Neuronal stem cell (in vitro differentiated cells): ENCODE results near the gene KCNIP4.
A peak's percentile ranks its signal among the peaks of the same experiment; 100 is the strongest.

ENCODE experiments used
- DNase-seq: peaks from one replicate; pipeline ENCODE4 v3.0.0-alpha.2; 2013; ENCODE audit warnings: low spot score
- H2AFZ ChIP-seq: one replicate; pipeline ENCODE4 v1.6.1; 2013; ENCODE audit warnings: mild to moderate bottlenecking, low read length, inconsistent platforms
- H2AK5ac ChIP-seq: 2 replicates; pipeline ENCODE4 v1.6.1; 2013; ENCODE audit warnings: low read depth, mild to moderate bottlenecking, inconsistent platforms, low read length, moderate library complexity, mixed read lengths
- H2BK120ac ChIP-seq: 2 replicates; pipeline ENCODE4 v1.6.1; 2013; ENCODE audit warnings: low read depth, mild to moderate bottlenecking, inconsistent platforms, low read length, moderate library complexity, mixed read lengths
- H2BK12ac ChIP-seq: one replicate; pipeline ENCODE4 v1.6.1; 2013; ENCODE audit warnings: low read length, inconsistent platforms
- H2BK15ac ChIP-seq: 2 replicates; pipeline ENCODE4 v1.6.1; 2013; ENCODE audit warnings: mild to moderate bottlenecking, low read length, inconsistent platforms, mixed read lengths
- H2BK5ac ChIP-seq: one replicate; pipeline ENCODE4 v1.6.1; 2013; ENCODE audit warnings: inconsistent platforms, mild to moderate bottlenecking, low read length, moderate library complexity
- H3K14ac ChIP-seq: one replicate; pipeline ENCODE4 v1.6.1; 2013; ENCODE audit warnings: low read length, inconsistent platforms
- H3K18ac ChIP-seq: 2 replicates; pipeline ENCODE4 v1.6.1; 2013; ENCODE audit warnings: low read length, inconsistent platforms
- H3K23ac ChIP-seq: 2 replicates; pipeline ENCODE4 v1.6.1; 2013; ENCODE audit warnings: low read depth, mild to moderate bottlenecking, mixed read lengths, low read length, inconsistent platforms; ENCODE audit not compliant: poor library complexity
- H3K27ac ChIP-seq: replicated peaks from 3 replicates; pipeline ENCODE4 v1.5.1; 2013; ENCODE audit warnings: low read length, inconsistent platforms
- H3K27me3 ChIP-seq, 3 experiments: 2 replicates each; pipeline ENCODE4 v1.6.1; 2013; ENCODE audit warnings: low read length in 3 of 3, mild to moderate bottlenecking in 2 of 3, inconsistent platforms in 1 of 3, low read depth in 1 of 3, mixed read lengths in 1 of 3, moderate library complexity in 1 of 3; ENCODE audit not compliant: control insufficient read depth in 3 of 3, insufficient read depth in 3 of 3
- H3K36me3 ChIP-seq, 2 donors: replicated peaks in 1 of 2; 2 replicates each; pipeline ENCODE4 v1.6.1; 2013; ENCODE audit warnings: low read length in 2 of 2; ENCODE audit not compliant: control insufficient read depth in 2 of 2, insufficient read depth in 2 of 2
- H3K4ac ChIP-seq: 2 replicates; pipeline ENCODE4 v1.6.1; 2013; ENCODE audit warnings: inconsistent platforms, mild to moderate bottlenecking, low read length, moderate library complexity
- H3K4me1 ChIP-seq, 2 donors: 1 replicate in 1 of 2; 2 replicates in 1 of 2; pipeline ENCODE4 v1.6.1; 2013; ENCODE audit warnings: low read length in 2 of 2, low read depth in 1 of 2; ENCODE audit not compliant: control insufficient read depth in 2 of 2, insufficient read depth in 1 of 2
- H3K4me2 ChIP-seq: one replicate; pipeline ENCODE4 v1.6.1; 2013; ENCODE audit warnings: mild to moderate bottlenecking, low read length, inconsistent platforms; ENCODE audit not compliant: insufficient read depth, poor library complexity, severe bottlenecking
- H3K4me3 ChIP-seq, 2 donors: 2 replicates each; pipeline ENCODE4 v1.5.1; 2013; ENCODE audit warnings: low read length in 2 of 2, mild to moderate bottlenecking in 2 of 2, inconsistent platforms in 1 of 2, moderate library complexity in 1 of 2
- H3K79me1 ChIP-seq: one replicate; pipeline ENCODE4 v1.6.1; 2013; ENCODE audit warnings: low read depth, mild to moderate bottlenecking, inconsistent platforms, low read length, moderate library complexity
- H3K9ac ChIP-seq: one replicate; pipeline ENCODE4 v1.6.1; 2013; ENCODE audit warnings: mild to moderate bottlenecking, low read depth, low read length, inconsistent platforms; ENCODE audit not compliant: poor library complexity
- H3K9me3 ChIP-seq, 2 donors: replicated peaks in 1 of 2; 2 replicates each; pipeline versions ENCODE3 to v1.6.1; 2013; ENCODE audit warnings: low read length in 2 of 2, mild to moderate bottlenecking in 2 of 2, inconsistent platforms in 1 of 2, low read depth in 1 of 2, mixed read lengths in 1 of 2, moderate library complexity in 1 of 2; ENCODE audit not compliant: control insufficient read depth in 2 of 2, insufficient read depth in 1 of 2
- H4K8ac ChIP-seq: one replicate; pipeline ENCODE4 v1.6.1; 2013; ENCODE audit warnings: low read depth, mild to moderate bottlenecking, inconsistent platforms, low read length, moderate library complexity
- H4K91ac ChIP-seq: one replicate; pipeline ENCODE4 v1.6.1; 2013; ENCODE audit warnings: low read length, low read depth, mild to moderate bottlenecking, inconsistent platforms; ENCODE audit not compliant: poor library complexity
- WGBS, 2 donors: extraction: QIAGEN DNeasy Blood & Tissue Kit; methylation state at CpG; one replicate each; pipeline ENCODE4 v1.1.7; 2013; ENCODE audit warnings: missing lambda C conversion rate in 2 of 2, mixed read lengths in 1 of 2; ENCODE audit not compliant: insufficient read length in 2 of 2, insufficient replicate concordance in 1 of 2; ENCODE audit errors: extremely low coverage in 2 of 2; 5-methylcytosine and 5-hydroxymethylcytosine counted together

Gene KCNIP4

DNA sequence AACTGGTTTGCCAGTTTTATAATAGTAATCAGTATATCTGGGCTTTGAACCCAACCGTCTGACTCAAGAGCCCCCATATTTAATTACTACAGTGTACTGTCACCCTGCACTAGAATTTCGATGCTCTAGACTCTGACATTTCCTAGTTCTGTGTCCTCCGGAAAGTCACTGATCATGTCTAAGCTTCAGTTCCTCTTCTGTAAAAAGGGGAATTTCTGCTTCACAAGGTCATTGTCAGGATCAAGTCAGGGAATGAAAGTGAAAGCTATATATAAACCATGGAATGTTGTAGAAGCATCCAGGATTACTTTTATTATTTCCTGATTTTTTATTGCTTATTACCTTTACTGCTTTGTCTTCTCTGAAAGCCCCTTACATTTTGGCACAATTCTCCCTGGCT is 4.0 kb upstream of the KCNIP4 start:
- Histone ChIP-seq H3K9ac (no peak overlapping the region), H3K9me3 (peaks cover 0 to 3% of the 10 kb centered on the region in 2 donors), H3K4ac (no peak overlapping the region), H3K4me2 (no peak overlapping the region), H2BK120ac (no peak overlapping the region), H3K27me3 (peaks cover 0 to 30% (median 15%) of the 10 kb centered on the region in 3 experiments), H3K23ac (no peak overlapping the region), H3K14ac (no peak overlapping the region), H3K27ac (no peak overlapping the region), H2BK15ac (no peak overlapping the region), H3K4me3 (no peak overlapping the region), H3K18ac (no peak overlapping the region), H2BK5ac (no peak overlapping the region), H2AK5ac (no peak overlapping the region), H2AFZ (no peak overlapping the region), H3K4me1 (no peaks in the 10 kb centered on the region), H3K79me1 (no peaks in the 10 kb centered on the region), H4K8ac (no peak overlapping the region), H3K36me3 (no peaks in the 10 kb centered on the region), H4K91ac (no peak overlapping the region), H2BK12ac (no peak overlapping the region)
- DNase-seq: no peak
- WGBS, 2 donors: no CpG with 5 or more reads among the region's 3 CpGs

DNA sequence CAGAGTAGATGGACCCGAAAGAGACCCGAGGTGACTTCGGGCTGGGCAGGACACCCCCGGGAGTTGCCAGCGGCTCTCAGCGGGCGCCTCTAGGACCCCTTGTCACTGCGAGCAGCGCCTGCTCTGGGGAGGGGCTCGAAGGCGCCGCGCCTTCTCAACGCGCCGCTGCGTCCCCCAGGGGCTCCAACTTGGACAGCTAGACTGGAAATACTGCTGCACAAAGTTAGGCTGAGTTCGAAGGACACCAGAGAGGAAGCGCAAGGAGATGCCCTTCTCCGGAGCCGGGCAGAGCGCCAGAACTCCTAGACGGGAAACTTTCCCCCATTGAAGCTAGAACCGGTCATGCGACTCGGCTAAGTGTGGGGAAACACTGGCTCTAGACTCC is 493 bp upstream of the KCNIP4 start:
- H3K18ac ChIP-seq: peak overlapping the region; percentile 15
- peak overlapping the region; percentile 22 to 80 for H3K4me3 ChIP-seq
- H3K4ac ChIP-seq: no peak overlapping the region
- H3K9ac ChIP-seq: peak overlapping the region; percentile 50
- no peak overlapping the region for H2BK120ac ChIP-seq
- peak; percentile 14 for DNase-seq
- H3K14ac ChIP-seq: no peak overlapping the region
- H3K36me3 ChIP-seq: no peaks in the 10 kb centered on the region
- no peaks in the 10 kb centered on the region for H3K9me3 ChIP-seq
- no peak overlapping the region for H4K8ac ChIP-seq
- H3K27me3 ChIP-seq: peaks cover 0 to 44% (median 24%) of the 10 kb centered on the region in 3 experiments
- no peak overlapping the region for H2BK5ac ChIP-seq
- no peak overlapping the region for H2AK5ac ChIP-seq
- H3K79me1 ChIP-seq: no peaks in the 10 kb centered on the region
- WGBS, 2 donors: no CpG with 5 or more reads among the region's 26 CpGs
- H3K27ac ChIP-seq: no peak overlapping the region
- H4K91ac ChIP-seq: no peak overlapping the region
- H2BK12ac ChIP-seq: no peak overlapping the region
- no peaks in the 10 kb centered on the region for H3K4me1 ChIP-seq
- H3K23ac ChIP-seq: no peak overlapping the region
- peak overlapping the region; percentile 97 for H2AFZ ChIP-seq
- peak overlapping the region; percentile 54 for H3K4me2 ChIP-seq
- H2BK15ac ChIP-seq: no peak overlapping the region

DNA sequence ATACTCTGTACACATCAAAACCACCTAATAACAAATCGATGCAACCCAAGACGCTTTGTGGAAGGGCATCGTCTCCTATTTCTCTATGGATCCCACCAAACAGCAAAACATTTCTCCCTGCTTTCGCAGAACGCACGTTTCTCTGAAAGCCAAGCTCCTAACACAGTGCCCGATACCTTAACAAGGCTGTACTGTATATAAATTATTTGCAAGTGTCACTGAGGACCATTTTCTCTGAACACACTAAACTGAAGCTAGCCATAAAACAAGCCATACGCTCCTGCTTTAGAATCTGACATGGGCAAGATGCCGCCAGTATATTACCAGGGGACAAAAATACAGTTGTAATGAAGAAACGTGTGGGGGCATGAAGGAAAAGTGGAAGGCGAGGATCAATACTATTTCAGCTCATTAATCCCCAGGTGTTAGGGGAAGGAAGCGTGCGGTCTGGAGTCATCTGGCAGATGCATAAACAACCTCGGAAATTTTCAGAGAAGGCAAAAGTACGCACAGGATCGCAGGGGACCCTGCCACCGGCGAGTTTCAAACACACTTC is 703 bp downstream of the KCNIP4 start:
- no peaks in the 10 kb centered on the region for H3K4me1 ChIP-seq
- WGBS, 2 donors: no CpG with 5 or more reads among the region's 18 CpGs
- H3K18ac ChIP-seq: peak overlapping the region; percentile 81
- no peak overlapping the region for H2BK120ac ChIP-seq
- peaks cover 0 to 44% (median 24%) of the 10 kb centered on the region in 3 experiments for H3K27me3 ChIP-seq
- no peaks in the 10 kb centered on the region for H3K79me1 ChIP-seq
- H2AFZ ChIP-seq: peak overlapping the region; percentile 97
- H3K9me3 ChIP-seq: no peaks in the 10 kb centered on the region
- H3K36me3 ChIP-seq: no peaks in the 10 kb centered on the region
- no peak overlapping the region for H2BK5ac ChIP-seq
- no peak overlapping the region for H3K4ac ChIP-seq
- no peak overlapping the region for H3K9ac ChIP-seq
- H3K4me3 ChIP-seq: peak overlapping the region; percentile 42 to 81
- no peak overlapping the region for H2BK15ac ChIP-seq
- H3K14ac ChIP-seq: no peak overlapping the region
- H4K8ac ChIP-seq: no peak overlapping the region
- H3K4me2 ChIP-seq: peak overlapping the region; percentile 89
- H2AK5ac ChIP-seq: no peak overlapping the region
- H2BK12ac ChIP-seq: no peak overlapping the region
- no peak overlapping the region for H4K91ac ChIP-seq
- no peak for DNase-seq
- H3K23ac ChIP-seq: no peak overlapping the region
- H3K27ac ChIP-seq: no peak overlapping the region

DNA sequence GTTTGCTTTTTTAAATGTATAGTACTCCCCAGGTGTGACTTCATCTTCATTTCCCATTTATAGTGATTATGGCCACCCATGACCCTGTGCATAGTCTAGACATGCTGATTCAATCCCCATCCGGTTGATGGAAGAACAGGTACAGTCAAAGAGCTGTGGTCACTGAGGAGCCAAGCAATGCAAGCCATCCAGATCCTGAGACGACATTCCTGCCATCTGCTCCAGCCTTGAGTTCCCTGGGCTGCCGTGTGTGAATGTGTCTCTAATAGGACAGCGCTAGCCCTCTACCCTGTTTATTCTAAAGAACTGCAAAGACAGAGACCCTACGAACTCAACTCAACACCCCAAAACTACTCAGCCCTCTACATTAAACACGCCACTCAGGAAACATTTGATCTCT is 1.7 kb downstream of the KCNIP4 start:
- no peak overlapping the region for H3K4me3 ChIP-seq
- no peaks in the 10 kb centered on the region for H3K9me3 ChIP-seq
- no peak overlapping the region for H2BK120ac ChIP-seq
- H2AK5ac ChIP-seq: no peak overlapping the region
- H3K79me1 ChIP-seq: no peaks in the 10 kb centered on the region
- H3K14ac ChIP-seq: no peak overlapping the region
- H3K4me1 ChIP-seq: no peaks in the 10 kb centered on the region
- H3K27ac ChIP-seq: no peak overlapping the region
- H3K23ac ChIP-seq: no peak overlapping the region
- H3K9ac ChIP-seq: no peak overlapping the region
- H4K8ac ChIP-seq: no peak overlapping the region
- no peaks in the 10 kb centered on the region for H3K36me3 ChIP-seq
- H3K4me2 ChIP-seq: no peak overlapping the region
- H3K4ac ChIP-seq: no peak overlapping the region
- H4K91ac ChIP-seq: no peak overlapping the region
- H2BK12ac ChIP-seq: no peak overlapping the region
- H2BK15ac ChIP-seq: no peak overlapping the region
- no CpG with 5 or more reads among the region's 6 CpGs for WGBS, 2 donors
- no peak overlapping the region for H2AFZ ChIP-seq
- no peak for DNase-seq
- H3K27me3 ChIP-seq: peaks cover 0 to 44% (median 24%) of the 10 kb centered on the region in 3 experiments
- H3K18ac ChIP-seq: no peak overlapping the region
- no peak overlapping the region for H2BK5ac ChIP-seq
